CD4-positive, alpha-beta T cell treated with Interleukin-6 for 4 hours (primary cell): ENCODE results near the gene CPT1A.

Source experiments
- DNase-seq: peaks from one replicate; pipeline ENCODE4 v3.0.0-alpha.2; 2020; ENCODE audit warnings: mixed read lengths

Gene CPT1A

GRCh38 chr11:68852628-68853027 lies 10.9 kb upstream of the CPT1A start:
- DNase-seq, result no peak

- DNase-seq, result no peak
Observed at GRCh38 chr11:68848429-68848828, 6.7 kb upstream of the CPT1A start.

GRCh38 chr11:68847395-68847794 lies 5.7 kb upstream of the CPT1A start:
- no peak for DNase-seq

- no peak for DNase-seq
Observed at GRCh38 chr11:68845351-68846002, 3.8 kb upstream of the CPT1A start.

GRCh38 chr11:68844801-68845200 lies 3.1 kb upstream of the CPT1A start:
- no peak for DNase-seq

- DNase-seq, result no peak
Observed at GRCh38 chr11:68844376-68844775, 2.7 kb upstream of the CPT1A start.

GRCh38 chr11:68843703-68844312 lies 2.1 kb upstream of the CPT1A start:
- DNase-seq, result peak; percentile 85

- DNase-seq, result peak; percentile 68
Observed at GRCh38 chr11:68843052-68843561, 1.4 kb upstream of the CPT1A start.

GRCh38 chr11:68842427-68843051 lies 823 bp upstream of the CPT1A start:
- DNase-seq, result peak; percentile 12

GRCh38 chr11:68840661-68841653 lies 759 bp downstream of the CPT1A start:
- DNase-seq, result peak; percentile 30

- peak; percentile 21 for DNase-seq
Observed at GRCh38 chr11:68839911-68840641, 1.6 kb downstream of the CPT1A start.

GRCh38 chr11:68839054-68839865 lies 2.5 kb downstream of the CPT1A start:
- DNase-seq, result peak; percentile 98

GRCh38 chr11:68838572-68838964 lies 3.1 kb downstream of the CPT1A start:
- peak; percentile 34 for DNase-seq

GRCh38 chr11:68837583-68838571 lies 3.8 kb downstream of the CPT1A start:
- no peak for DNase-seq

GRCh38 chr11:68835749-68836148 lies 6.0 kb downstream of the CPT1A start:
- DNase-seq, result no peak

- no peak for DNase-seq
Observed at GRCh38 chr11:68835328-68835727, 6.4 kb downstream of the CPT1A start.

- no peak for DNase-seq
Observed at GRCh38 chr11:68832476-68833181, 9.1 kb downstream of the CPT1A start.

GRCh38 chr11:68831124-68831523 lies 10.6 kb downstream of the CPT1A start:
- DNase-seq, result no peak

- no peak for DNase-seq
Observed at GRCh38 chr11:68829581-68829980, 12.1 kb downstream of the CPT1A start.
